ENCODE data around the gene SUCLG2. TPM values are rescaled to one million over a fixed set of nuclear protein-coding genes. Genes with fewer than 3 reads are reported as not detected.

Gene SUCLG2
- total and polyA plus RNA-seq, 5 experiments from 2014 or later = 62.7 to 93.8 (median 79.7) TPM

GRCh38 chr3:67490658-67491057, 163.8 kb downstream of the SUCLG2 start:
- Mint-ChIP-seq H3K27me3 (no peaks in the 10 kb centered on the region), H3K27ac (peak overlapping the region in 2 of 10 donors; percentile 55 to 68), H3K4me3 (no peak overlapping the region), H3K9me3 (no peaks in the 10 kb centered on the region), H3K4me1 (peaks cover 0 to 20% (median 7%) of the 10 kb centered on the region in 4 donors), H3K36me3 (peaks cover 11 to 77% (median 61%) of the 10 kb centered on the region in 3 donors)
- ATAC-seq = no peak
- no peak for DNase-seq
- POLR2A ChIA-PET = no interaction called here

- no peaks in the 10 kb centered on the region for H3K9me3 Mint-ChIP-seq
- ATAC-seq (no peak), DNase-seq (no peak)
- peak overlapping the region in 1 of 10 donors; percentile 68 for H3K27ac Mint-ChIP-seq
- POLR2A ChIA-PET = interaction anchor here (1.0 kb wide), 1 partner anchor 11 kb away, joined by 3 read pairs; no protein-coding TSS in a partner anchor
- H3K36me3 Mint-ChIP-seq = peaks cover 4 to 70% (median 55%) of the 10 kb centered on the region in 3 donors
- H3K4me1 Mint-ChIP-seq = peaks cover 0 to 22% (median 7%) of the 10 kb centered on the region in 4 donors
- H3K27me3 Mint-ChIP-seq = no peaks in the 10 kb centered on the region
- H3K4me3 Mint-ChIP-seq = no peak overlapping the region
Measured at GRCh38 chr3:67489816-67490215, 164.6 kb downstream of the SUCLG2 start.

GRCh38 chr3:67487564-67488114, 166.8 kb downstream of the SUCLG2 start:
- no peaks in the 10 kb centered on the region for H3K27me3 Mint-ChIP-seq
- no peak overlapping the region for H3K4me3 Mint-ChIP-seq
- peaks cover 3 to 28% (median 15%) of the 10 kb centered on the region in 4 donors for H3K4me1 Mint-ChIP-seq
- POLR2A ChIA-PET = no interaction called here
- peaks cover 10 to 70% (median 55%) of the 10 kb centered on the region in 3 donors for H3K36me3 Mint-ChIP-seq
- no peaks in the 10 kb centered on the region for H3K9me3 Mint-ChIP-seq
- H3K27ac Mint-ChIP-seq = no peak overlapping the region
- DNase-seq (no peak), ATAC-seq (no peak)

- DNase-seq = no peak
- H3K4me3 Mint-ChIP-seq = no peak overlapping the region
- H3K27me3 Mint-ChIP-seq = no peaks in the 10 kb centered on the region
- POLR2A ChIA-PET = no interaction called here
- H3K9me3 Mint-ChIP-seq = no peaks in the 10 kb centered on the region
- no peak overlapping the region for H3K27ac Mint-ChIP-seq
- peaks cover 7 to 72% (median 57%) of the 10 kb centered on the region in 3 donors for H3K36me3 Mint-ChIP-seq
- H3K4me1 Mint-ChIP-seq = peaks cover 3 to 27% (median 15%) of the 10 kb centered on the region in 4 donors
- no peak for ATAC-seq
Measured at GRCh38 chr3:67486883-67487282, 167.5 kb downstream of the SUCLG2 start.

- ATAC-seq (no peak), DNase-seq (peak in 1 of 10 donors; percentile 46)
- Mint-ChIP-seq H3K27ac (peak overlapping the region in 4 of 10 donors; percentile 19 to 45 (median 35)), H3K9me3 (no peaks in the 10 kb centered on the region), H3K36me3 (peaks cover 6 to 66% (median 46%) of the 10 kb centered on the region in 3 donors), H3K27me3 (no peaks in the 10 kb centered on the region), H3K4me3 (no peak overlapping the region), H3K4me1 (peaks cover 3 to 31% (median 17%) of the 10 kb centered on the region in 4 donors)
- POLR2A ChIA-PET = no interaction called here
Measured at GRCh38 chr3:67484085-67484484, 170.3 kb downstream of the SUCLG2 start.

- no peak for ATAC-seq
- H3K4me3 Mint-ChIP-seq = no peak overlapping the region
Measured at GRCh38 chr3:67481126-67481525, 173.3 kb downstream of the SUCLG2 start.

GRCh38 chr3:67478423-67478822, 176.0 kb downstream of the SUCLG2 start:
- peaks cover 12 to 75% (median 48%) of the 10 kb centered on the region in 3 donors for H3K36me3 Mint-ChIP-seq

More at GRCh38 chr3:67481126-67481525, 173.3 kb downstream of the SUCLG2 start:
- Mint-ChIP-seq H3K4me1 (peaks cover 3 to 28% (median 18%) of the 10 kb centered on the region in 4 donors), H3K36me3 (peaks cover 12 to 72% (median 53%) of the 10 kb centered on the region in 3 donors), H3K9me3 (no peaks in the 10 kb centered on the region), H3K27me3 (no peaks in the 10 kb centered on the region), H3K27ac (peak overlapping the region in 1 of 10 donors; percentile 24)
- no peak for DNase-seq
- POLR2A ChIA-PET = no interaction called here

GRCh38 chr3:67474311-67474710, 180.1 kb downstream of the SUCLG2 start:
- H3K27me3 Mint-ChIP-seq = no peaks in the 10 kb centered on the region
- H3K4me1 Mint-ChIP-seq = peaks cover 1 to 17% (median 14%) of the 10 kb centered on the region in 4 donors
- H3K9me3 Mint-ChIP-seq = no peaks in the 10 kb centered on the region
- peak overlapping the region in 1 of 10 donors; percentile 73 for H3K27ac Mint-ChIP-seq
- no peak overlapping the region for H3K4me3 Mint-ChIP-seq
- H3K36me3 Mint-ChIP-seq = peaks cover 14 to 63% (median 31%) of the 10 kb centered on the region in 3 donors
- DNase-seq (no peak), ATAC-seq (no peak)
- POLR2A ChIA-PET = no interaction called here

More at GRCh38 chr3:67478423-67478822, 176.0 kb downstream of the SUCLG2 start:
- H3K9me3 Mint-ChIP-seq = no peaks in the 10 kb centered on the region
- no peak overlapping the region for H3K4me3 Mint-ChIP-seq
- no peak for ATAC-seq
- no peaks in the 10 kb centered on the region for H3K27me3 Mint-ChIP-seq
- peaks cover 0 to 18% (median 13%) of the 10 kb centered on the region in 4 donors for H3K4me1 Mint-ChIP-seq
- no peak overlapping the region for H3K27ac Mint-ChIP-seq
- no peak for DNase-seq
- POLR2A ChIA-PET = interaction anchor here (0.7 kb wide), 1 partner anchor 11 kb away, joined by 3 read pairs; no protein-coding TSS in a partner anchor

GRCh38 chr3:67472674-67473201, 181.7 kb downstream of the SUCLG2 start:
- H3K4me3 Mint-ChIP-seq = no peak overlapping the region
- ATAC-seq = no peak
- POLR2A ChIA-PET = no interaction called here

GRCh38 chr3:67470207-67470606, 184.2 kb downstream of the SUCLG2 start:
- H3K9me3 Mint-ChIP-seq = no peaks in the 10 kb centered on the region
- no peak overlapping the region for H3K4me3 Mint-ChIP-seq
- H3K36me3 Mint-ChIP-seq = peaks cover 16 to 61% (median 30%) of the 10 kb centered on the region in 3 donors
- peak overlapping the region in 2 of 10 donors; percentile 7 to 15 for H3K27ac Mint-ChIP-seq
- no peak for DNase-seq
- POLR2A ChIA-PET = interaction anchor here (0.7 kb wide), 1 partner anchor 10 kb away, joined by 3 read pairs; no protein-coding TSS in a partner anchor
- H3K4me1 Mint-ChIP-seq = peaks cover 1 to 22% (median 17%) of the 10 kb centered on the region in 4 donors
- ATAC-seq = no peak
- no peaks in the 10 kb centered on the region for H3K27me3 Mint-ChIP-seq

More at GRCh38 chr3:67472674-67473201, 181.7 kb downstream of the SUCLG2 start:
- peaks cover 1 to 18% (median 15%) of the 10 kb centered on the region in 4 donors for H3K4me1 Mint-ChIP-seq
- peak overlapping the region in 1 of 10 donors; percentile 68 for H3K27ac Mint-ChIP-seq
- no peaks in the 10 kb centered on the region for H3K9me3 Mint-ChIP-seq
- DNase-seq = no peak
- H3K36me3 Mint-ChIP-seq = peaks cover 10 to 63% (median 29%) of the 10 kb centered on the region in 3 donors
- H3K27me3 Mint-ChIP-seq = no peaks in the 10 kb centered on the region

GRCh38 chr3:67468511-67468910, 185.9 kb downstream of the SUCLG2 start:
- ATAC-seq (no peak), DNase-seq (no peak)
- Mint-ChIP-seq H3K4me3 (no peak overlapping the region), H3K9me3 (no peaks in the 10 kb centered on the region), H3K36me3 (peaks cover 13 to 64% (median 38%) of the 10 kb centered on the region in 3 donors), H3K27me3 (no peaks in the 10 kb centered on the region), H3K27ac (peak overlapping the region in 3 of 10 donors; percentile 8 to 64 (median 64)), H3K4me1 (peaks cover 1 to 23% (median 19%) of the 10 kb centered on the region in 4 donors)
- POLR2A ChIA-PET = no interaction called here

GRCh38 chr3:67463656-67464055, 190.8 kb downstream of the SUCLG2 start:
- no peaks in the 10 kb centered on the region for H3K9me3 Mint-ChIP-seq
- POLR2A ChIA-PET = no interaction called here
- no peak overlapping the region for H3K4me3 Mint-ChIP-seq
- H3K36me3 Mint-ChIP-seq = peaks cover 10 to 79% (median 39%) of the 10 kb centered on the region in 3 donors
- peaks cover 0 to 24% (median 15%) of the 10 kb centered on the region in 4 donors for H3K4me1 Mint-ChIP-seq
- ATAC-seq (no peak), DNase-seq (no peak)
- no peaks in the 10 kb centered on the region for H3K27me3 Mint-ChIP-seq
- H3K27ac Mint-ChIP-seq = peak overlapping the region in 6 of 10 donors; percentile 4 to 73 (median 35)

GRCh38 chr3:67462187-67462586, 192.2 kb downstream of the SUCLG2 start:
- Mint-ChIP-seq H3K27ac (peak overlapping the region in 4 of 10 donors; percentile 20 to 68 (median 40)), H3K9me3 (no peaks in the 10 kb centered on the region), H3K36me3 (peaks cover 5 to 75% (median 36%) of the 10 kb centered on the region in 3 donors), H3K4me1 (peaks cover 2 to 22% (median 15%) of the 10 kb centered on the region in 4 donors), H3K4me3 (no peak overlapping the region), H3K27me3 (no peaks in the 10 kb centered on the region)
- ATAC-seq (no peak), DNase-seq (no peak)
- POLR2A ChIA-PET = no interaction called here
